Neural progenitor cell (in vitro differentiated cells): ENCODE data around the gene SLC15A3. TPM values are rescaled to one million over a fixed set of nuclear protein-coding genes. Genes with fewer than 3 reads are reported as not detected.

ENCODE experiments used
- DNase-seq: peaks from one replicate; pipeline ENCODE4 v3.0.0-alpha.2; 2016; ENCODE audit warnings: low spot score
- H2AFZ ChIP-seq: fragments of 200-600 bp; sonication (generic); replicated peaks from 2 replicates; pipeline ENCODE4 v1.6.1; 2016; ENCODE audit warnings: antibody characterized with exemption
- H3F3A ChIP-seq: fragments of 200-600 bp; sonication (generic); 2 replicates; pipeline ENCODE4 v1.6.1; 2016; ENCODE audit warnings: antibody characterized with exemption, low read depth
- H3K27ac ChIP-seq: fragments of 200-600 bp; sonication (generic); 2 replicates; pipeline ENCODE4 v1.5.1; 2016; ENCODE audit warnings: mild to moderate bottlenecking
- H3K27me3 ChIP-seq: fragments of 200-600 bp; sonication (generic); 2 replicates; pipeline ENCODE4 v1.6.1; 2016; ENCODE audit warnings: mild to moderate bottlenecking, moderate library complexity
- H3K36me3 ChIP-seq: fragments of 200-600 bp; sonication (generic); 2 replicates; pipeline ENCODE4 v1.5.1; 2016
- H3K4me1 ChIP-seq: fragments of 200-600 bp; sonication (generic); 2 replicates; pipeline ENCODE4 v1.6.1; 2016; ENCODE audit warnings: mixed run types
- H3K4me2 ChIP-seq: fragments of 200-600 bp; sonication (generic); 2 replicates; pipeline ENCODE4 v1.6.1; 2016
- H3K4me3 ChIP-seq: fragments of 200-600 bp; sonication (generic); 2 replicates; pipeline ENCODE4 v1.5.1; 2016
- H3K79me2 ChIP-seq: fragments of 200-600 bp; sonication (generic); 2 replicates; pipeline ENCODE4 v1.6.1; 2016; ENCODE audit warnings: low read depth
- H3K9ac ChIP-seq: fragments of 200-600 bp; sonication (generic); 2 replicates; pipeline ENCODE4 v1.6.1; 2016
- H3K9me3 ChIP-seq: fragments of 200-600 bp; sonication (generic); 2 replicates; pipeline ENCODE4 v1.5.1; 2016; ENCODE audit warnings: low read depth
- H4K20me1 ChIP-seq: fragments of 200-600 bp; sonication (generic); 2 replicates; pipeline ENCODE4 v1.6.1; 2016; ENCODE audit warnings: low read depth
- H3K27ac Mint-ChIP-seq: 3 replicates; pipeline ENCODE4 v1.8.0; 2021; ENCODE audit warnings: mixed read lengths
- H3K27me3 Mint-ChIP-seq: 2 replicates; pipeline ENCODE4 v1.8.0; 2022; ENCODE audit warnings: low read depth, mild to moderate bottlenecking, inconsistent platforms, moderate library complexity, mixed read lengths; ENCODE audit not compliant: insufficient read depth
- H3K36me3 Mint-ChIP-seq: 3 replicates; pipeline ENCODE4 v1.8.0; 2021; ENCODE audit warnings: mixed read lengths
- H3K4me1 Mint-ChIP-seq: 3 replicates; pipeline ENCODE4 v1.8.0; 2021; ENCODE audit warnings: mixed read lengths
- H3K4me3 Mint-ChIP-seq: 3 replicates; pipeline ENCODE4 v1.8.0; 2021; ENCODE audit warnings: mild to moderate bottlenecking, moderate library complexity, mixed read lengths
- H3K9me3 Mint-ChIP-seq: 3 replicates; pipeline ENCODE4 v1.8.0; 2020; ENCODE audit warnings: mixed read lengths
- EZH2 ChIP-seq: fragments of 200-600 bp; sonication (generic); IDR thresholded peaks from 2 replicates; pipeline ENCODE4 v1.6.1; 2017; ENCODE audit warnings: antibody characterized with exemption, mild to moderate bottlenecking, moderate library complexity
- EZH2phosphoT487 ChIP-seq: fragments of 200-600 bp; sonication (generic); IDR thresholded peaks from 2 replicates; pipeline ENCODE4 v1.6.1; 2017; ENCODE audit warnings: antibody characterized with exemption
- total RNA-seq: library from RNA; depleted of rRNA; stranded (reverse); fragments of >200 nt; gene quantifications from 2 replicates; pipeline ENCODE4 v1.2.3, GENCODE V29; 2015; ENCODE audit warnings: low replicate concordance
- TF ChIP-seq, protein P1 (sequence below): fragments of 200-600 bp; sonication (generic); IDR thresholded peaks from 2 replicates; pipeline ENCODE4 v1.5.1; 2017; ENCODE audit warnings: antibody characterized with exemption, mild to moderate bottlenecking

Gene SLC15A3
- total RNA-seq, 1 donor from 2014 or later, result 1.4 TPM

DNA sequence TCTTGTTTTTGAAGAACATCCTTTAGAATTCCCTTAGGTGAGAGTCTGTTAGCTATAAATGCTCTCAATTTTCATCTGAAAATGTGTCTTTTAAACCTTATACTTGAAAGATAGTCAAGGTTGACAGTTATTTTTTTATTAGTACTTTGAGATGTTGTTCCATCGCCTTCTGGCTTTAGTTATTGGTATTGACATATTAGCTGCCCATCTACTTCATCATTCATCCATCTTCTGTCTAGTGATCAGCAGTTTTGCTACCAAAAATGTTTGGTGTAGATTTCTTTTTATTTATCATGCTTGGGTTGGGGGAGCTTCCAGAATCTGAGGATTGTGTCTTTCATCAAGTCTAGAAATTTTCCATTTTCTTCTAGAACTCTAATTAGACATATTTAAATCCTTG, 16.2 kb upstream of the SLC15A3 start:
- no peak for DNase-seq
- H3K4me3 ChIP-seq, result no peak overlapping the region
- no peak overlapping the region for H3K27ac ChIP-seq
- no peak for TF ChIP-seq EZH2
- peaks cover 7% of the 10 kb centered on the region for H3K9me3 ChIP-seq
- H3F3A ChIP-seq, result no peaks in the 10 kb centered on the region
- H3K9me3 Mint-ChIP-seq, result peaks cover 14% of the 10 kb centered on the region
- peaks cover 2% of the 10 kb centered on the region for H3K4me1 Mint-ChIP-seq
- no peaks in the 10 kb centered on the region for H3K4me1 ChIP-seq
- H3K4me2 ChIP-seq, result no peak overlapping the region
- H3K9ac ChIP-seq, result no peak overlapping the region
- peaks cover 17% of the 10 kb centered on the region for H3K27me3 Mint-ChIP-seq
- H3K4me3 Mint-ChIP-seq, result no peak overlapping the region
- no peaks in the 10 kb centered on the region for H3K36me3 ChIP-seq
- no peaks in the 10 kb centered on the region for H3K36me3 Mint-ChIP-seq
- no peak overlapping the region for H3K27ac Mint-ChIP-seq
- H3K27me3 ChIP-seq, result peaks cover 2% of the 10 kb centered on the region
- H2AFZ ChIP-seq, result no peak overlapping the region
- no peaks in the 10 kb centered on the region for H4K20me1 ChIP-seq
- H3K79me2 ChIP-seq, result no peaks in the 10 kb centered on the region

DNA sequence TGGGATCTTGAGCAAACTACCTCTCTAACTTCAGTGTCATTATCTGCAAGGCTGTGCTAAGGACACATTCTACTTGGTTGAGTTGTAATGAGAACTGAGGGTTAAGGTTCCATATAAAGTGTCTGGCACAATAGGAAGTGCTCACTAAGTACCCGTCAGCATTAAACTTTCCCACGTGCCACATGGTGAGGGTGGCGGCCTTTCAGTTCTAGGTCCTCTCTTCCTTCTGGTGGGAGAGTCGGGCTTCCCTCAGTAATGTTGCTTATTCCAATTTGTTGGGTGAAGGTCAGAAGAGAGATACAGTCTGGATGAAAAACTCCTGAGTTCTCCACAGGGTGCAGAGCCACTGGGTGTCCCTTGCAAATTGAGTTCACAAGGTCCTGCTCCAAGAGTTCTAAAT, 14.9 kb upstream of the SLC15A3 start:
- DNase-seq, result no peak
- Histone ChIP-seq H3K9me3 (peaks cover 7% of the 10 kb centered on the region), H2AFZ (no peak overlapping the region), H3K9ac (no peak overlapping the region), H3K27me3 (peaks cover 2% of the 10 kb centered on the region), H3K4me3 (no peak overlapping the region), H3K4me1 (no peaks in the 10 kb centered on the region), H3K4me2 (no peak overlapping the region), H4K20me1 (no peaks in the 10 kb centered on the region), H3K79me2 (no peaks in the 10 kb centered on the region), H3K36me3 (no peaks in the 10 kb centered on the region), H3F3A (no peaks in the 10 kb centered on the region), H3K27ac (no peak overlapping the region)
- H3K27ac Mint-ChIP-seq, result no peak overlapping the region
- no peaks in the 10 kb centered on the region for H3K36me3 Mint-ChIP-seq
- H3K4me3 Mint-ChIP-seq, result no peak overlapping the region
- TF ChIP-seq EZH2phosphoT487 (no peak), EZH2 (no peak)
- TF ChIP-seq, protein P1, sequence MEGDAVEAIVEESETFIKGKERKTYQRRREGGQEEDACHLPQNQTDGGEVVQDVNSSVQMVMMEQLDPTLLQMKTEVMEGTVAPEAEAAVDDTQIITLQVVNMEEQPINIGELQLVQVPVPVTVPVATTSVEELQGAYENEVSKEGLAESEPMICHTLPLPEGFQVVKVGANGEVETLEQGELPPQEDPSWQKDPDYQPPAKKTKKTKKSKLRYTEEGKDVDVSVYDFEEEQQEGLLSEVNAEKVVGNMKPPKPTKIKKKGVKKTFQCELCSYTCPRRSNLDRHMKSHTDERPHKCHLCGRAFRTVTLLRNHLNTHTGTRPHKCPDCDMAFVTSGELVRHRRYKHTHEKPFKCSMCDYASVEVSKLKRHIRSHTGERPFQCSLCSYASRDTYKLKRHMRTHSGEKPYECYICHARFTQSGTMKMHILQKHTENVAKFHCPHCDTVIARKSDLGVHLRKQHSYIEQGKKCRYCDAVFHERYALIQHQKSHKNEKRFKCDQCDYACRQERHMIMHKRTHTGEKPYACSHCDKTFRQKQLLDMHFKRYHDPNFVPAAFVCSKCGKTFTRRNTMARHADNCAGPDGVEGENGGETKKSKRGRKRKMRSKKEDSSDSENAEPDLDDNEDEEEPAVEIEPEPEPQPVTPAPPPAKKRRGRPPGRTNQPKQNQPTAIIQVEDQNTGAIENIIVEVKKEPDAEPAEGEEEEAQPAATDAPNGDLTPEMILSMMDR, result no peak
- peaks cover 2% of the 10 kb centered on the region for H3K4me1 Mint-ChIP-seq
- H3K27me3 Mint-ChIP-seq, result peaks cover 15% of the 10 kb centered on the region
- H3K9me3 Mint-ChIP-seq, result peaks cover 14% of the 10 kb centered on the region

DNA sequence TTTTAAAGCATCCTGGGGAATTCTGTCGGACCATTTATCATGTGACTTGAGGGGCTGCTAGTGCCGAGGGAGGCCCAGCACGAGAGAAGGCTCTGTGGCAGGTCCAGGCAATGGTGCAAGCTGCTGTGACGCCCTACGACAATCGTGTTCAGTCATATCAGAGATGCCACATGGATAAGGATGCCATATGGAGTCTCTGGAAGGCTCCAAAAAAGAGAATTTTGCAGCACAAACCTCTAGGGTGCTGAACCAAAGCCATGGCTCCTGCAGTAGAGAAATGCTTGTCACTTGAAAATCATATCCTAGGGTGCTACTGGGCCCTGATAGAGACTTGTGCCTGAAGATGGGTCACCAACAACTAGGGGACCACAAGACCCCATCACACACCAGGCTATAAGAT, 12.8 kb upstream of the SLC15A3 start:
- no peak overlapping the region for H2AFZ ChIP-seq
- no peaks in the 10 kb centered on the region for H3K36me3 Mint-ChIP-seq
- no peaks in the 10 kb centered on the region for H3F3A ChIP-seq
- H3K4me1 ChIP-seq, result no peaks in the 10 kb centered on the region
- H3K27me3 ChIP-seq, result peaks cover 10% of the 10 kb centered on the region
- no peak overlapping the region for H3K9ac ChIP-seq
- H3K36me3 ChIP-seq, result no peaks in the 10 kb centered on the region
- H4K20me1 ChIP-seq, result no peaks in the 10 kb centered on the region
- H3K27ac Mint-ChIP-seq, result no peak overlapping the region
- peaks cover 7% of the 10 kb centered on the region for H3K9me3 ChIP-seq
- DNase-seq, result no peak
- no peak overlapping the region for H3K27ac ChIP-seq
- H3K9me3 Mint-ChIP-seq, result peaks cover 14% of the 10 kb centered on the region
- H3K27me3 Mint-ChIP-seq, result peaks cover 10% of the 10 kb centered on the region
- no peaks in the 10 kb centered on the region for H3K4me1 Mint-ChIP-seq
- H3K79me2 ChIP-seq, result no peaks in the 10 kb centered on the region
- no peak for TF ChIP-seq EZH2
- TF ChIP-seq, protein P1, result no peak
- TF ChIP-seq EZH2phosphoT487, result no peak
- no peak overlapping the region for H3K4me3 ChIP-seq
- no peak overlapping the region for H3K4me2 ChIP-seq
- no peak overlapping the region for H3K4me3 Mint-ChIP-seq

DNA sequence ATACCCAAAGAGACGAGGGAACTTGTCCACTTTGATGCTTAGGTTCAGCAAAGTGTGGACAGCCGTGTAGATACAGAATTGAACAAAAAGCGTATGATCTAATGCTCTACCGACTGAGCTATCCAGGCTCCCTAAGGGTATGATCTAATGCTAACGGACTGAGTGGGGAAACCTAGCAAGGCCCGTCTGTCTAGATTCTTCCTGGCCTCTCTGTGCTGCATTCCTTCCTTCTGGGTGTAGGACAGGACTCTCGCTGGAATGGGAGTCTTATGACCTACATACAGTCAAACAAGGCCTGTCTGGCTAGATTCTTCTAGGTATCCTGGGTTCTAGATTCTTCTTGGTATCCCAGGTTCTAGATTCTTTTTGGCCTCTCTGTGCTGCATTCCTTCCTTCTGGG, 8.4 kb upstream of the SLC15A3 start:
- no peak for DNase-seq
- H3K79me2 ChIP-seq, result no peaks in the 10 kb centered on the region
- no peaks in the 10 kb centered on the region for H3K36me3 ChIP-seq
- TF ChIP-seq, protein P1, result no peak
- TF ChIP-seq EZH2phosphoT487 (no peak), EZH2 (no peak)
- no peaks in the 10 kb centered on the region for H3K4me1 Mint-ChIP-seq
- H3K27me3 ChIP-seq, result peaks cover 8% of the 10 kb centered on the region
- H3K27ac ChIP-seq, result no peak overlapping the region
- no peaks in the 10 kb centered on the region for H4K20me1 ChIP-seq
- H3K4me3 Mint-ChIP-seq, result no peak overlapping the region
- no peak overlapping the region for H2AFZ ChIP-seq
- H3K36me3 Mint-ChIP-seq, result no peaks in the 10 kb centered on the region
- no peak overlapping the region for H3K27ac Mint-ChIP-seq
- H3K9ac ChIP-seq, result no peak overlapping the region
- no peak overlapping the region for H3K4me2 ChIP-seq
- no peaks in the 10 kb centered on the region for H3K4me1 ChIP-seq
- peaks cover 6% of the 10 kb centered on the region for H3K27me3 Mint-ChIP-seq
- H3K9me3 Mint-ChIP-seq, result no peaks in the 10 kb centered on the region
- H3K9me3 ChIP-seq, result no peaks in the 10 kb centered on the region
- no peaks in the 10 kb centered on the region for H3F3A ChIP-seq
- H3K4me3 ChIP-seq, result no peak overlapping the region
